22Rv1 (cell line): ENCODE results near the gene HNRNPA1.

Experiments
- H3K27ac ChIP-seq: fragments of 450-650 bp; 2 replicates; pipeline ENCODE4 v1.5.1; 2017
- ZFX ChIP-seq: fragments of 450-650 bp; IDR thresholded peaks from 2 replicates; pipeline ENCODE4 v1.6.1; 2017; ENCODE audit warnings: antibody characterized with exemption, borderline replicate concordance
- TF ChIP-seq, protein P1 (sequence below): fragments of 450-650 bp; IDR thresholded peaks from 2 replicates; pipeline ENCODE4 v1.5.1; 2017; ENCODE audit warnings: mild to moderate bottlenecking

The HNRNPA1 gene

DNA sequence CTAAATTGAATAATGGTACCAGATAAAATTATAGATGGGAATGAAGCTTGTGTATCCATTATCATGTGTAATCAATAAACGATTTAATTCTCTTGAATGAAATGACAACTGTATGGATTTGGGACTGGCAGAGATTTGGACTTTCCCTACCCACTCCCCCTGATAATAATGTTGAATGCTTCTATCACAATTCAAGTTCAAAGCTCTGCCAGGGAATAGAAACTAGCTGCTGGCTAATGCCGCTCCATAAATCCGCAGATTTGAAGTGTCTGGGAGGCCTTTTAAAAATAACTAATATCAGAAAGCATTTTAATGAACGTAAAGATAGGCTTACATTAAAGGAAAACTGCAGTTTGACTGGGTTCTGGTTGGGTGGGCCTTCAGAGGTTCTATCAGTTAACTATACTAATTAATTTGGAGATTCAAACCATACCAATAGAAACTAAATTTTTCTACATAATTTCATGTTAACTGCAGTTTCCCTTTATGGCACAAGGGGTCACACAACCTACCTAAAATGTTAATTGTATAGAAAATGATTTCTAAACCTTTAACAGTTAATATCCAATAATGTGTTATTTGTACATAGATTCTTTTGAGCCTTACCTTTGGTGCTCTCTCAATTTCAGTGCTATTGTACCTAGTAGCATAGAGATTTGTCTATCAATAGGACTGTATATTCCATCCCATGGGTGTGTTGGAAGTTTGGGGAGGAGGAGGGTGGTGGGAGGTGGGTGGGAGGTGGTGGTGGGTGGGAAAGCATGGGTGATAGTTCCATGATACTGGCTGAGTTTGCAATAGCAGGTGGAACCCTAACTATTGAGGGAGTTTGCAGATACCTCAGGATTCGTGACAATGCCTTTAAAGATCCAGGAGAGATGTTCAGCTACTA lies 4.9 kb downstream of the HNRNPA1 start:
- no peak for TF ChIP-seq ZFX
- TF ChIP-seq, protein P1, sequence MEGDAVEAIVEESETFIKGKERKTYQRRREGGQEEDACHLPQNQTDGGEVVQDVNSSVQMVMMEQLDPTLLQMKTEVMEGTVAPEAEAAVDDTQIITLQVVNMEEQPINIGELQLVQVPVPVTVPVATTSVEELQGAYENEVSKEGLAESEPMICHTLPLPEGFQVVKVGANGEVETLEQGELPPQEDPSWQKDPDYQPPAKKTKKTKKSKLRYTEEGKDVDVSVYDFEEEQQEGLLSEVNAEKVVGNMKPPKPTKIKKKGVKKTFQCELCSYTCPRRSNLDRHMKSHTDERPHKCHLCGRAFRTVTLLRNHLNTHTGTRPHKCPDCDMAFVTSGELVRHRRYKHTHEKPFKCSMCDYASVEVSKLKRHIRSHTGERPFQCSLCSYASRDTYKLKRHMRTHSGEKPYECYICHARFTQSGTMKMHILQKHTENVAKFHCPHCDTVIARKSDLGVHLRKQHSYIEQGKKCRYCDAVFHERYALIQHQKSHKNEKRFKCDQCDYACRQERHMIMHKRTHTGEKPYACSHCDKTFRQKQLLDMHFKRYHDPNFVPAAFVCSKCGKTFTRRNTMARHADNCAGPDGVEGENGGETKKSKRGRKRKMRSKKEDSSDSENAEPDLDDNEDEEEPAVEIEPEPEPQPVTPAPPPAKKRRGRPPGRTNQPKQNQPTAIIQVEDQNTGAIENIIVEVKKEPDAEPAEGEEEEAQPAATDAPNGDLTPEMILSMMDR, result peak; percentile 51
- H3K27ac ChIP-seq, result peak overlapping the region; percentile 37

DNA sequence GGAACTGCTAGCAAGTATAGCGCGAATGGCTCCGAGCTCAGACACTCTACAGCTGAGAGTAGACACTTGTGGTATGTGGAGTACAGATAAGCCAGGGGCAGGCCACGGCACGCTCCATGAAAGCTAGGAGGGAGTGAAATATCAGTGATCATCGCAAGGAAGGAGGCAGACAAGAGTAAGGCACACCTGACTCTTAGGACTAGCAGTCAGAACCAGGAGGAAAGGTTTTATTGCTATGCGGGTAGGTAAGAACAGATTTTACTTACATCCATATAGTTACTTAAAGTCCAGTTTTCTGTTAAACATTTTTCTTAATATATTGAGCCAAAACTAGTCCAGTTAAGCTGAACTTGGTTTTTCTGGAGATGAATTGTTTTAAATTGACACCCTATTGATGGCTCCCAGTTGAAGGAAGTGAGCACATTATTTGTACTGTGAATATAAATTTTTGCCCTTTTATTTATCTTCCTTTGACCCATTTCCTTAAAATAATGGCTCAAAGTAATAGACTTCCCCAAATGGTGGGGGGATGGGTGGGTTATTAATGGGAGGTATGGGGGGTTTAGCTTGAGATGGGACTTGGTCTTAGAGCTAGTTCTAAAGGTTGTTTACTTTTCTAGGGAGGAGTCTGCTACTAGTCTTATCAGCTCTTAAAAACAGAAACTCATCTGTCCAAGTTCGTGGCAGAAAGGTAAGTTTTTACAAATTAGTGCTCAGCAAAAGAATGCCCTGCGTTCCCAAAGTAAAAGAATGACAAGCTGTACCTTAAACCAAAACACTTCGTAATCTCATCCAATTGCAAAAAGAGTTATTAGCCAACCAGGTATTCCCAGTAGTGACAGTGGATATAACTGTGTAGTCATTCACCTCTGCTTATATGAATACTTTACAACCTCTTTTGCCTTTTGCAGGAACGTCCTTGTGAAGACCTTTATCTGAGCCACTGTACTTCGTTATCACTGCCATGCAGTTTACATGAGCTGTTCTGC lies 5.8 kb downstream of the HNRNPA1 start:
- peak overlapping the region; percentile 37 for H3K27ac ChIP-seq
- TF ChIP-seq, protein P1, result no peak
- no peak for TF ChIP-seq ZFX

DNA sequence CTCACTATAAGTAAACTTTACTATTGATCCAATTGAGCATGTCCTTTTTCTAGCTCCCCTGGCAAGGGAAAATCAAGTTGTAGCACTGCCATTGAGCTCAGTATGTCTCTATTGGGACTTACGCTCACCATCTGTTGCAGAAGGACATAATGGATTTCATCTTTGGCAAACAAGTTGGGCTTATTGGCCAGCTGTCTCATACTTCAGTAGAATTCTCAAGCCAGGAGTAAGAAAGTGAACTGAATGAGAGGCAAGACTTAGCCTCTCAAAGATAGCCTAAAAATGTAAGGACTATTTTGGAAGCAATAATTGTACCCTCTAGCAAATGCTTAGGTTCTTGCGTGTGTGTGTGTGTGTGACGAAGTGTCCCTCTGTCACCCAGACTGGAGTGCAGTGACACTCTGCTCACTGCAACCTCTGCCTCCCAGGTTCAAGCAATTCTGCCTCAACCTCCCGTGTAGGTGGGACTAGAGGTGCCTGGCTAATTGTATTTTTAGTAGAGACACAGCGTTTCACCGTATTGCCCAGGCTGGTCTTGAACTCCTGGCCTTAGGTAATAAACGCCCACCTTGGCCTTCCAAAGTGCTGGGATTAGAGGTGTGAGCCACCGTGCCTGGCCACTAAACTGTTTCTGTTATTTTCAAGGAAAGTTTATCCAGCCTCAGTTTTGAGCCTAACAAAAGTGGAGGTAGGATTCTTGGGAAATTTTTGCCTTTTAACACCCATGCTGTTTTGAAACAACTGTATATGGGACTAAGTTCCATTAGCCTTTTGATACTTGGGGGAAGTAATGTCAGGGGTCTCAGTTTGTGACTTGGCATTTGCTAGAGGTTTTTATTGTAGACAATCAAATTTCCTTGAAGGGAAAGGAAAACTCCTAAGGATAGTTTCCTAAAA lies 7.0 kb downstream of the HNRNPA1 start:
- no peak for TF ChIP-seq ZFX
- TF ChIP-seq, protein P1, result no peak

DNA sequence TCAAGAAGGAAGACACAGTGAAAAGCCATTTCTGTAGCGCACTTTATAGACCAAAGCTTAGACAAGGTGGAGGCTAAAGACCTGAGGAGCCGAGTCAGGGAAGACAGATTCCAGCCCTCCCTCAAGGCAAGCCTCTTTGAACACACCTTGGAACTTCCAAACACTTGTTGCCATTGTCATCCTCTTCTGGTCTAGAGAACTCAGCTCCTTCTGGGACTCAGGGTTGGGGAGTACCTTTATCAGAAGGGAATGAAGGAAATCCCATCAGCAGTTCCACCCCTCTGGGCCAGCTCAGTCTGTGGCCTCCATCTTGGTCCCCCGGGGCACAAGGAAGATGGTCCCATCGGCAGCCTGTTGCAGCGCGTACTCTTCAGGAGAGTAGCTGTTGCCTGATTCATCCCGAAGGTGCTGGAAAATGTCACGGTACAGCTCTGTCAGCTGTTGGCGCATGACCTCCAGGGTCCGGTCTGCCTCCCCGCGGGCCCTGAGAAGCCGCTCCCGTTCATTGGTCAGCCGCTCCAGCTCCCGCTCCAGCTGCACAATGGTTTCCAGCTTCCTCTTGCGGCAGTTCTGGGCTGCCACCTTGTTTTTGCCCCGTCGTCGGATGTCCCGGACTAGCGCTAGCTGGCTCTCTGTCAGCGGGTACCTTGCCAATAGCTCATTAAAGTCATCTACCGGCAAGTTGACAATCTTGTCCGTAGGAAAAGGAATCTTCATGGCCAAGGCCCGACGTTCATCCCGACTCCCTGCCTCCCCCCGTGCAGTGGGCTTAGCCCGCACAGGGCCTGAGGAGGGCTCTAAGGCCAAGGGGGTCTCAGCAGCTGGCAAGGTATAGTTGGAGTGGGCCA lies 11.8 kb downstream of the HNRNPA1 start:
- H3K27ac ChIP-seq, result no peak overlapping the region
- TF ChIP-seq, protein P1, result no peak
- no peak for TF ChIP-seq ZFX

More for the DNA sequence above, 7.0 kb downstream of the HNRNPA1 start:
- peak overlapping the region; percentile 37 for H3K27ac ChIP-seq

DNA sequence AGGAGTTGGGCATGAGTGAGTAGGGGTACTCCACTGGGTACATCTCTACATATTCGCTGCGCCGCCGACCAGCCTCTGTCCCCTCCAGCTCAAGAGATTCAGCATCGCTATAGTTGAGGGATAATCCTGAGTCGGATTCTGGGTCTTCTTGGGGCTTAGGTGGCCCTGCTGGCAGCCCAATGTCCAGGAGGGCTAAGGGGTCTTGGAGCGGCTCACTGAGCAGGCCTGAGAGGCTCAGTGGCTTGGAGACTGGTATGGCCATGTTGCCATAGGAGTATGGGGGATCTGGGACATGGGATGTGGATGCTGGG lies 12.4 kb downstream of the HNRNPA1 start:
- no peak overlapping the region for H3K27ac ChIP-seq
- no peak for TF ChIP-seq ZFX
- TF ChIP-seq, protein P1, result no peak
